GM19099 (cell line): ENCODE results near the gene CDH20.

ENCODE experiments used
- POLR2A ChIP-seq: IDR thresholded peaks from 3 replicates; pipeline ENCODE4 v1.6.1; 2011; ENCODE audit warnings: low read depth; ENCODE audit not compliant: insufficient read length; ENCODE audit errors: extremely low read depth

Gene CDH20

GRCh38 chr18:61589724-61590065, 256.5 kb downstream of the CDH20 start:
- TF ChIP-seq POLR2A: no peak

- no peak for TF ChIP-seq POLR2A
Measured at GRCh38 chr18:61591253-61591652, 258.0 kb downstream of the CDH20 start.

DNA sequence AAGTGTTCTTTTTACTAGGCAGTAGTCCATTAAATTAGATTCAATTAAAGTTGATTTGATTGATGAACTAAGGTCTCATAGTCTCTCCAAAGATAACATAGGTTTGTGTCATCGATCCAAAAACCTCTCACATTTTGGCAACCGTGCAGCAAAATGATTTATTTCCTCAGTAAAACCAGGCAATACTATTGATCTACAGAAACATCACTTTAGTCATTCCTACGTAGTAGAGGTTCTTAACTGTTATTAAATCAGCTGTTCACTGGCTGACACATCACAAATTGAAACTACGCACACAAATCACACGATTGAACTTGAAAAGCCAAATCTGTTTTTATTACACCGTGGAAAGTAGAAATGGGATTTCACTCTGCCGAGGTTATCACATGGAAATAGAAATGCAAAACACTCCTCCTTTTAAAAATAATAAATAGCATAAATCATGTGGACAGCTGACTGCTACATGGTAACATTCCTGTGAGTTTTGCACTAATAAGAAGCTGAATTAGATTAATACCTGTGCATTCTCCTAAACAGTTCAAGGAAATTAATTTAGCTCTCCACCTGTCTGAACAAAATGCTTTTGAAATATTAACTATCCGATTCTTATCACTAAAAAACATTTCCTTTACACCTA, 262.5 kb downstream of the CDH20 start:
- no peak for TF ChIP-seq POLR2A

DNA sequence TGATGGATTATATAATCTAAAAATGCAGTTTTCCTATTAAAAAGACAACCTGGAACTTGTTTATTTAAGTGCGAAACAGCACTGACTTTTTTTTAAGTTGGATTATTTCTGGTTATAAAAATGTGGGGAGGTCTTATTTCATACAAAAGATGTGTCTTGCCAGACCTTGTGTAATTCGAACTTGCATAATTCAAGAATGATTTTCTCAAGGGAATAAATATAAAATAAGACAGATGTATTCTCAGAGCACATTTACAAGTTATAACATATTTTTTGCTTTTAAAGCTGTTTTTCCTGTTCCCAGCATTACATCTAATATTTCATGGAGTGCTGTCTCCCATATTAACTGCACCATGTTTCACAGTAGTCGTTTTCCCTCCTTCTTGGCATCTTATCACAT, 263.1 kb downstream of the CDH20 start:
- TF ChIP-seq POLR2A: no peak

GRCh38 chr18:61597316-61597715, 264.1 kb downstream of the CDH20 start:
- TF ChIP-seq POLR2A: no peak

DNA sequence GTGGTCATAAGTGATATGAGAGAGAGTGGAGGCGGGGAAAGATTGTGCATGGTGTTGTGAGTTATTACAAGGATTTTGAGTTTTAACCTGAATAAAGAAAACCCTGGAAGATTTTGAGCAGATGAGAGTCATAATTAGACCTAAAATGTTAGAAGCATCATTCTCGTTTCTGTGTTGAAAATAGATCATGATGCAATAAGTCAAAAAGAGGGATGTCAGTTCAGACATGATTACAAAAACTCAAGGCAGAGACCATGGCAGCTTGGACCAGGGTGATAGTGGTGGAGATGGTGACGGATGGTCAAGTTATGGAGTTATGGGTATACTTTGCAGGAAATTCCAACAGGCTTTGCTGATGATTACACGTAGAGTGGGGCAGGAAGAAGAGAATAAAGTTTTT, 267.2 kb downstream of the CDH20 start:
- TF ChIP-seq POLR2A: no peak

GRCh38 chr18:61602836-61603235, 269.6 kb downstream of the CDH20 start:
- TF ChIP-seq POLR2A: no peak
